Astrocyte of the spinal cord (primary cell): Measurements from ENCODE around the gene SEMA5B.

Experiments
- DNase-seq: peaks from one replicate; pipeline ENCODE4 v3.0.0; 2011; ENCODE audit warnings: low read depth, low spot score
- H3K4me3 ChIP-seq: 2 replicates; pipeline ENCODE4 v1.5.1; 2011; ENCODE audit warnings: low read depth, mild to moderate bottlenecking, low read length, moderate library complexity
- CTCF ChIP-seq: IDR thresholded peaks from 2 replicates; pipeline ENCODE4 v1.5.1; 2012; ENCODE audit warnings: low read depth, mild to moderate bottlenecking, low read length, inconsistent platforms
- in situ Hi-C: cut with HindIII; loops from 2 replicates; pipeline ENCODE4 v1.10.0; 2017; ENCODE audit warnings: low sequenced_read_pairs

SEMA5B gene

GRCh38 chr3:122882361-122882947, 145.1 kb downstream of the SEMA5B start:
- no peak overlapping the region for H3K4me3 ChIP-seq

GRCh38 chr3:122880624-122881023, 146.9 kb downstream of the SEMA5B start:
- no peak for DNase-seq
- in situ Hi-C loops: no loop called here
- no peak overlapping the region for H3K4me3 ChIP-seq
- no peak for TF ChIP-seq CTCF

More at GRCh38 chr3:122882361-122882947, 145.1 kb downstream of the SEMA5B start:
- TF ChIP-seq CTCF: no peak
- in situ Hi-C loops: no loop called here
- DNase-seq: no peak

GRCh38 chr3:122880173-122880572, 147.4 kb downstream of the SEMA5B start:
- TF ChIP-seq CTCF: no peak
- DNase-seq: no peak
- H3K4me3 ChIP-seq: no peak overlapping the region
- in situ Hi-C loops: no loop called here

GRCh38 chr3:122875547-122876127, 151.9 kb downstream of the SEMA5B start:
- no peak for TF ChIP-seq CTCF
- H3K4me3 ChIP-seq: no peak overlapping the region
- in situ Hi-C loops: no loop called here
- DNase-seq: no peak

GRCh38 chr3:122873741-122874515, 153.6 kb downstream of the SEMA5B start:
- TF ChIP-seq CTCF: no peak
- in situ Hi-C loops: no loop called here
- no peak for DNase-seq
- H3K4me3 ChIP-seq: no peak overlapping the region

GRCh38 chr3:122868322-122868721, 159.2 kb downstream of the SEMA5B start:
- DNase-seq: no peak
- TF ChIP-seq CTCF: no peak
- H3K4me3 ChIP-seq: no peak overlapping the region
- in situ Hi-C loops: no loop called here
